ENCODE measurements around the gene UNC45B. TPM values are rescaled to one million over a fixed set of nuclear protein-coding genes. Genes with fewer than 3 reads are reported as not detected.

The UNC45B gene
- total and polyA plus RNA-seq, 2 of the 13 experiments (the other 11 are each of a cell fraction or from before 2014, with no cell fraction given): 0.01 TPM; not detected in 1

DNA sequence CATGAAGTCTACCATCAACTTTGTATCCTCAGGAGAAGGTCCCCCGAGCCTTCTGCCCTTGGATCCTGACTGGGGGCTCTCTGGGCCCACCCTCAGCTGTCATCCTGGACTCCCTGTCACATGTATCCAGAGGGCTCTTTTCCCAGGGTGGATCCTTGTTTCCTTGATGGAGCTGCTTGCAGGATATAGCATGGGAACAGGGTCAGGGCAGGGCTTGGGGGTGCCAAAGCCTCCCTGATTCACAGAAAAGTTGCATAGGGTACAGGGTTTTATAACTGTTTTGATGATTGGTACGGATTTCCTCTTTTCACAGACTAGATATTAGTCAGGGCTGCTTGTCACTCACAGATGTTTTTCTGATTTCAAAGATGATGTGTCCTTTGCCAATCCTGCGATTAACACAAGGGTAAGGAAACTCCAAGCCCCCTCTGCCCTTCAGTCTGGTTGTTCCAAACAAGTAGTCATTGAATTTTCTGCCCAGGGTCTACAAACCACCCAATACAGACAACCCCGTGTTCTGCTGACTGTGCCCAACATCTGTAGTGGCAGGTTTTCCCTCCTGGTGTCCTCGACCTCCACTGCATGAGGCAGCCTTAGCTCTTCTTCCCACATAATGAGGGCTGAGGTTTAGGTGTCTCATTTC is 67.1 kb downstream of the UNC45B start:
- 3% methylated on average over 5 of the region's 5 CpGs for WGBS (ENCODE audit: low lambda C conversion rate)
- Histone ChIP-seq H3K4me2 (ENCODE audit: low read depth, low read length) (no peak overlapping the region), H3K79me2 (ENCODE audit: insufficient read depth, low read length) (no peaks in the 10 kb centered on the region), H3K27ac (ENCODE audit: extremely low read length, insufficient read depth, low read length) (no peak overlapping the region), H4K20me1 (ENCODE audit: insufficient read depth, low read length) (no peaks in the 10 kb centered on the region), H3K9ac (ENCODE audit: insufficient read depth, low read depth, low read length) (no peak overlapping the region), H3K9me3 (ENCODE audit: low read length) (no peaks in the 10 kb centered on the region), H3K4me1 (ENCODE audit: insufficient read depth, low read length) (no peaks in the 10 kb centered on the region), H3K4me3 (replicated peaks in 1 of 3; ENCODE audit: insufficient read depth in 1 of 3, low read depth in 2 of 3, low read length in 3 of 3) (no peak overlapping the region), H3K27me3 (ENCODE audit: control insufficient read depth in 1 of 2, insufficient read depth in 2 of 2, low read length in 2 of 2) (peaks cover 0 to 9% of the 10 kb centered on the region in 2 experiments; a peak in 2 of 5 replicates), H3K36me3 (replicated peaks in 1 of 2; ENCODE audit: control insufficient read depth in 1 of 2, insufficient read depth in 2 of 2, low read length in 2 of 2) (no peaks in the 10 kb centered on the region), H2AFZ (ENCODE audit: low read length) (no peak overlapping the region)
- CTCF ChIA-PET (ENCODE audit: low intra/inter-chr PET ratio, low total read pairs): no interaction called here
- FAIRE-seq: no peak
- no peak for DNase-seq (ENCODE audit: low spot score)
- ATAC-seq: no peak
- no TSS peak for BruUV-seq (replicated peaks)
- intact Hi-C loops (cut with micrococcal nuclease; ENCODE audit: unreplicated experiment): no loop called here
- POLR2A ChIA-PET: no interaction called here
- TF ChIP-seq, protein P1, sequence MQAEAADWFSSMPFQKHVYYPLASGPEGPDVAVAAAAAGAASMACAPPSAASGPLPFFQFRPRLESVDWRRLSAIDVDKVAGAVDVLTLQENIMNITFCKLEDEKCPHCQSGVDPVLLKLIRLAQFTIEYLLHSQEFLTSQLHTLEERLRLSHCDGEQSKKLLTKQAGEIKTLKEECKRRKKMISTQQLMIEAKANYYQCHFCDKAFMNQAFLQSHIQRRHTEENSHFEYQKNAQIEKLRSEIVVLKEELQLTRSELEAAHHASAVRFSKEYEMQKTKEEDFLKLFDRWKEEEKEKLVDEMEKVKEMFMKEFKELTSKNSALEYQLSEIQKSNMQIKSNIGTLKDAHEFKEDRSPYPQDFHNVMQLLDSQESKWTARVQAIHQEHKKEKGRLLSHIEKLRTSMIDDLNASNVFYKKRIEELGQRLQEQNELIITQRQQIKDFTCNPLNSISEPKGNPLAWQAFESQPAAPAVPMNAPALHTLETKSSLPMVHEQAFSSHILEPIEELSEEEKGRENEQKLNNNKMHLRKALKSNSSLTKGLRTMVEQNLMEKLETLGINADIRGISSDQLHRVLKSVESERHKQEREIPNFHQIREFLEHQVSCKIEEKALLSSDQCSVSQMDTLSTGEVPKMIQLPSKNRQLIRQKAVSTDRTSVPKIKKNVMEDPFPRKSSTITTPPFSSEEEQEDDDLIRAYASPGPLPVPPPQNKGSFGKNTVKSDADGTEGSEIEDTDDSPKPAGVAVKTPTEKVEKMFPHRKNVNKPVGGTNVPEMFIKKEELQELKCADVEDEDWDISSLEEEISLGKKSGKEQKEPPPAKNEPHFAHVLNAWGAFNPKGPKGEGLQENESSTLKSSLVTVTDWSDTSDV (CRISPR knock-in tag; IDR thresholded peaks at IDR 0.05): no peak
- no peak for TF ChIP-seq ZNF224 (CRISPR knock-in tag; IDR thresholded peaks at IDR 0.05)
- in situ Hi-C loops (cut with HindIII; ENCODE audit: extremely low pct_ligation_motif_present, low pct_unique_long_range_greater_than_20kb): no loop called here

DNA sequence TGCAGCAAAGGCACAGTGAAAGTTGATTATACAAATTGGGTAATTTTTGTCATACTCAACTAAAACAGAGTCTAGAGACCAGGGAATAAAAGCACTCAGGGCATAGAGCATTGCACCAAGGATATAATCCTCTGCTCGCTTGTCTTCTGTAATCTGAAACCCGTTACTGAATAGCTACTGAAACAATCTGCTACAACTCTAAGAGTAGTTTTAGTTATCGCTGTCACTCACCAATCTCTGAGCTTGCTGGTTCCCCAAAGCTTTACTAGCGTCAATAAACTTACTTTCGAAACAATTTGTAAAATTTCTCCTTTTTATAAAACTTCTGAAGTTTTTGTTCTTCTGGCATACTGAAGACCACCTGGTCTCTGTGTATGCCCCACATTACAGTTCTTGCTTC is 69.5 kb downstream of the UNC45B start:
- H4K20me1 ChIP-seq (ENCODE audit: insufficient read depth, low read length): no peaks in the 10 kb centered on the region
- POLR2A ChIA-PET: no interaction called here
- no peak for DNase-seq (ENCODE audit: low spot score)
- intact Hi-C loops (cut with micrococcal nuclease; ENCODE audit: unreplicated experiment) (no loop called here), in situ Hi-C loops (cut with HindIII; ENCODE audit: extremely low pct_ligation_motif_present, low pct_unique_long_range_greater_than_20kb) (no loop called here)
- H3K4me3 ChIP-seq (replicated peaks in 1 of 3; ENCODE audit: insufficient read depth in 1 of 3, low read depth in 2 of 3, low read length in 3 of 3): no peak overlapping the region
- no peaks in the 10 kb centered on the region for H3K36me3 ChIP-seq (replicated peaks in 1 of 2; ENCODE audit: control insufficient read depth in 1 of 2, insufficient read depth in 2 of 2, low read length in 2 of 2)
- H3K4me1 ChIP-seq (ENCODE audit: insufficient read depth, low read length): no peaks in the 10 kb centered on the region
- no peak overlapping the region for H2AFZ ChIP-seq (ENCODE audit: low read length)
- H3K27ac ChIP-seq (ENCODE audit: extremely low read length, insufficient read depth, low read length): no peak overlapping the region
- CTCF ChIA-PET (ENCODE audit: low intra/inter-chr PET ratio, low total read pairs): no interaction called here
- H3K79me2 ChIP-seq (ENCODE audit: insufficient read depth, low read length): no peaks in the 10 kb centered on the region
- peaks cover 0 to 9% of the 10 kb centered on the region in 2 experiments; a peak in 2 of 5 replicates for H3K27me3 ChIP-seq (ENCODE audit: control insufficient read depth in 1 of 2, insufficient read depth in 2 of 2, low read length in 2 of 2)
- 2% methylated on average over 5 of the region's 5 CpGs for WGBS (ENCODE audit: low lambda C conversion rate)
- no peak for FAIRE-seq
- H3K9ac ChIP-seq (ENCODE audit: insufficient read depth, low read depth, low read length): no peak overlapping the region
- H3K9me3 ChIP-seq (ENCODE audit: low read length): no peaks in the 10 kb centered on the region
- H3K4me2 ChIP-seq (ENCODE audit: low read depth, low read length): no peak overlapping the region
- no peak for ATAC-seq
- no TSS peak for BruUV-seq (replicated peaks)
- TF ChIP-seq ZNF496 (CRISPR knock-in tag; IDR thresholded peaks at IDR 0.05; ENCODE audit: insufficient replicate concordance): no peak
- TF ChIP-seq PLRG1 (conservative IDR thresholded peaks at IDR 0.05): no peak
- no peak for TF ChIP-seq FOXA3 (CRISPR knock-in tag; IDR thresholded peaks at IDR 0.05)
- TF ChIP-seq ZFX (CRISPR knock-in tag; IDR thresholded peaks at IDR 0.05; ENCODE audit: low read depth): no peak
- TF ChIP-seq SOX5 (CRISPR knock-in tag; IDR thresholded peaks at IDR 0.05; ENCODE audit: borderline replicate concordance): no peak
- no peak for TF ChIP-seq SP2 (CRISPR knock-in tag; IDR thresholded peaks at IDR 0.05)
- no peak for TF ChIP-seq ERF (CRISPR knock-in tag; IDR thresholded peaks at IDR 0.05)
- TF ChIP-seq ZNF563 (CRISPR knock-in tag; IDR thresholded peaks at IDR 0.05): no peak
- TF ChIP-seq ZBTB3 (CRISPR knock-in tag; IDR thresholded peaks at IDR 0.05; ENCODE audit: borderline replicate concordance, low read depth): no peak
- no peak for TF ChIP-seq NCOA1 (CRISPR knock-in tag; IDR thresholded peaks at IDR 0.05)
- TF ChIP-seq ZFY (CRISPR knock-in tag; IDR thresholded peaks at IDR 0.05): no peak
- no peak for TF ChIP-seq ZNF34 (CRISPR knock-in tag; IDR thresholded peaks at IDR 0.05; ENCODE audit: borderline replicate concordance)
- TF ChIP-seq SP4 (CRISPR knock-in tag; IDR thresholded peaks at IDR 0.05): no peak
- TF ChIP-seq, protein P2, sequence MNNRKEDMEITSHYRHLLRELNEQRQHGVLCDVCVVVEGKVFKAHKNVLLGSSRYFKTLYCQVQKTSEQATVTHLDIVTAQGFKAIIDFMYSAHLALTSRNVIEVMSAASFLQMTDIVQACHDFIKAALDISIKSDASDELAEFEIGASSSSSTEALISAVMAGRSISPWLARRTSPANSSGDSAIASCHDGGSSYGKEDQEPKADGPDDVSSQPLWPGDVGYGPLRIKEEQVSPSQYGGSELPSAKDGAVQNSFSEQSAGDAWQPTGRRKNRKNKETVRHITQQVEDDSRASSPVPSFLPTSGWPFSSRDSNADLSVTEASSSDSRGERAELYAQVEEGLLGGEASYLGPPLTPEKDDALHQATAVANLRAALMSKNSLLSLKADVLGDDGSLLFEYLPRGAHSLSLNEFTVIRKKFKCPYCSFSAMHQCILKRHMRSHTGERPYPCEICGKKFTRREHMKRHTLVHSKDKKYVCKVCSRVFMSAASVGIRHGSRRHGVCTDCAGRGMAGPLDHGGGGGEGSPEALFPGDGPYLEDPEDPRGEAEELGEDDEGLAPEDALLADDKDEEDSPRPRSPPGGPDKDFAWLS (CRISPR knock-in tag; IDR thresholded peaks at IDR 0.05; ENCODE audit: borderline replicate concordance): no peak
